ENCODE measurements around the gene POLR2F. TPM values are rescaled to one million over a fixed set of nuclear protein-coding genes. Genes with fewer than 3 reads are reported as not detected.
A peak's percentile ranks its signal among the peaks of the same experiment; 100 is the strongest.

The POLR2F gene
- total and polyA plus RNA-seq, 12 donors: 39.7 to 205 (median 88.6) TPM

DNA sequence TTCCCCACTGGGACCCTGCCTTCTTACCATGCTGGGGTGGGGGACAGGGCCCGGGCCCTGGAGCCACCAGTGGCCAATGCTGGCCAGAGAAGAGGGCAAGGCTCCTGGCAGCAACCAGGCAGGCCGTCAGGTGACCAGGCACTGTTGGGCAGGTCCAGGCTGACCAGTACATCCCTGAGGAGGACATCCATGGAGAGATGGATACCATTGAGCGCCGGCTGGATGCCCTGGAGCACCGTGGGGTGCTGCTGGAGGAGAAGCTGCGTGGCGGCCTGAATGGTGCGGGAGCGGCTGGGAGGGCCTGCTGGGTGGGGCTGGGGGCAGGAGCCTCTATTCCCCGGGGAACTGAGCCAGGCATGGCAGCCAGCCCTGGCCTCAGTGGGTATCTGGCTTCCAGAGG, 21.1 kb upstream of the POLR2F start:
- no peak for DNase-seq
- Histone ChIP-seq H3K4me3 (no peak overlapping the region), H3K27me3 (no peaks in the 10 kb centered on the region), H3K4me1 (replicated peaks in 1 of 2) (peaks cover 10 to 12% of the 10 kb centered on the region in 2 donors), H3K9me3 (replicated peaks in 1 of 3) (no peaks in the 10 kb centered on the region), H3K27ac (no peak overlapping the region), H3K36me3 (replicated peaks in 1 of 2) (peaks cover 0 to 27% of the 10 kb centered on the region in 2 donors)
- no peak for TF ChIP-seq POLR2A (IDR thresholded peaks at IDR 0.05)
- TF ChIP-seq, protein P1, sequence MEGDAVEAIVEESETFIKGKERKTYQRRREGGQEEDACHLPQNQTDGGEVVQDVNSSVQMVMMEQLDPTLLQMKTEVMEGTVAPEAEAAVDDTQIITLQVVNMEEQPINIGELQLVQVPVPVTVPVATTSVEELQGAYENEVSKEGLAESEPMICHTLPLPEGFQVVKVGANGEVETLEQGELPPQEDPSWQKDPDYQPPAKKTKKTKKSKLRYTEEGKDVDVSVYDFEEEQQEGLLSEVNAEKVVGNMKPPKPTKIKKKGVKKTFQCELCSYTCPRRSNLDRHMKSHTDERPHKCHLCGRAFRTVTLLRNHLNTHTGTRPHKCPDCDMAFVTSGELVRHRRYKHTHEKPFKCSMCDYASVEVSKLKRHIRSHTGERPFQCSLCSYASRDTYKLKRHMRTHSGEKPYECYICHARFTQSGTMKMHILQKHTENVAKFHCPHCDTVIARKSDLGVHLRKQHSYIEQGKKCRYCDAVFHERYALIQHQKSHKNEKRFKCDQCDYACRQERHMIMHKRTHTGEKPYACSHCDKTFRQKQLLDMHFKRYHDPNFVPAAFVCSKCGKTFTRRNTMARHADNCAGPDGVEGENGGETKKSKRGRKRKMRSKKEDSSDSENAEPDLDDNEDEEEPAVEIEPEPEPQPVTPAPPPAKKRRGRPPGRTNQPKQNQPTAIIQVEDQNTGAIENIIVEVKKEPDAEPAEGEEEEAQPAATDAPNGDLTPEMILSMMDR (IDR thresholded peaks at IDR 0.05): no peak
- 85 to 95% (median 94%) methylated on average over 5 to 10 of the region's 10 CpGs; no CpG with 5 or more reads in 1 of the 4 donors for WGBS, 4 donors
- intact Hi-C loops (cut with DNase I): loop anchor here in 1 of 2 donors (10.0 kb wide), 1 partner anchor 118 kb away; no protein-coding TSS in a partner anchor

DNA sequence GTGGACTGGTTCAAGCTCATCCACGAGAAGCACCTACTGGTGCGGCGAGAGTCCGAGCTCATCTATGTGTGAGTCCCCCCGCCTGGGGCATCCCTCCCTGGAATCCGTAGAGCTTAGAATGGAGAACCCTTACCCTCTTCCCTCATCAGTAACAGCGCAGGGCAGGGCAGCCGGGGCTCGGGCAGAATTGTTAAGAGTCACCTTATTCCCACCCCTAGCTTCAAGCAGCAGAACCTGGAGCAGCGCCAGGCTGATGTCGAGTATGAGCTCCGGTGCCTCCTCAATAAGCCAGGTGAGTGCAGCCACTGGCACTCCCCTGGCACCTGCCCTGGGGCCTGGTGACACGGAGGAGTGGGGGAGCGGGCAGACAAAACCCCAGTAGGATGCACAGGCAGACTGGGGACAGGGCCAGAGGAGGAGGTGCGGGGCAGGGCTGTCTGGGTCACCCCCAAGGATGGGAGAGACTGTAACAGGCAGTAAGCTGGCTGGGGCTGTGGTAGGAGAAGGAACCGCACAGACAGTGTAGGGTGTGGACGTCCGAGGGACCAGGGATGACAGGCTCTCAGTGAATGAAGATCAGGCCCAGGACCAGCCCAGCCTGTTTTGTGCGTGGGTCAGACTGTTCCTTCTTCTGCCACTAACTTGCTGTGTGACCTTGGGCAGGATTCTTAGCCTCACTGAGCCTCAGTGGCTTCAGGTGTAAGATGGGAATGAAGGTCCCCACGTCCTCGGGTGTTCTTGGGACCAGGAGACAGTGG, 20.5 kb upstream of the POLR2F start:
- H3K27me3 ChIP-seq: no peaks in the 10 kb centered on the region
- peaks cover 10 to 12% of the 10 kb centered on the region in 2 donors for H3K4me1 ChIP-seq (replicated peaks in 1 of 2)
- intact Hi-C loops (cut with DNase I): loop anchor here in 1 of 2 donors (10.0 kb wide), 1 partner anchor 118 kb away; no protein-coding TSS in a partner anchor
- peaks cover 0 to 29% of the 10 kb centered on the region in 2 donors for H3K36me3 ChIP-seq (replicated peaks in 1 of 2)
- peak overlapping the region in 4 of 5 donors; percentile 30 to 80 (median 51) for H3K27ac ChIP-seq
- TF ChIP-seq, protein P1 (IDR thresholded peaks at IDR 0.05): no peak
- TF ChIP-seq POLR2A (IDR thresholded peaks at IDR 0.05): no peak
- WGBS, 4 donors: 56 to 88% (median 79%) methylated on average over 6 to 21 of the region's 21 CpGs
- H3K4me3 ChIP-seq: no peak overlapping the region
- no peaks in the 10 kb centered on the region for H3K9me3 ChIP-seq (replicated peaks in 1 of 3)
- DNase-seq: peak in 4 of 7 donors; percentile 28 to 39 (median 36)

DNA sequence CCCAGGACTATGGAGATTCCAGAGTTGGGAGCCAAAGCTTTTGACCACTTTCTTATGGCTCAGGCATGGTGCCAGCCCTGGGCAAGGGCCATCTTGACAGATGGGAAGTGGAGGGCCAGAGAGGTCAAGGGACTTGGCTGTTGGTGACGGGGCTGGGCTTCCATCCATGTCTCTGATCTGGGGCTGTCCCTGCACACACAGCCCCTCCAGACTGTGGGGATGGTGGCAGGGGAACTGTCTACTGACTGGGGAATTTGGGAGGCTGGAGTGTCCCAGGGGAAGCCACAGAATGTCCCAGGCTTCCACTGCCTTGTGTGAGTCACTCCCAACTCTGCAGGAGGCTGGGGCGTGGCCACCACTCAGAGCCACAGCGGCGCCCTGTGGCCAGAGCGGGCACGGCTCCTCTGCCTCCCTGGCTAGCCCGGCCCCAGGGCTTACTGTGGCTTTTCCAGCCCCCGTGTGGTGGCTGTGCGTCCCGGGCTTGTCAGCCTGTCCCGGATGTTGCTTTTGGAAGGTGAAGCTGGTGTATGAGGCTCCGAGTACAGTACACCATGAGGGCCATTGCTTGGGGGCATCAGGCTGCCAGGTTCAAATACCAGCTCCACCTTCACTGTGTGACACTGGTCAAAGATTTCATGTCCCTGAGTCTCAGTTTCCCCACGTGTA, 19.7 kb upstream of the POLR2F start:
- peak; percentile 90 to 96 (median 94) for DNase-seq
- H3K27me3 ChIP-seq: no peaks in the 10 kb centered on the region
- no peak overlapping the region for H3K4me3 ChIP-seq
- peaks cover 10 to 12% of the 10 kb centered on the region in 2 donors for H3K4me1 ChIP-seq (replicated peaks in 1 of 2)
- WGBS, 4 donors: 0 to 31% (median 4%) methylated on average over 2 to 13 of the region's 13 CpGs
- no peaks in the 10 kb centered on the region for H3K9me3 ChIP-seq (replicated peaks in 1 of 3)
- intact Hi-C loops (cut with DNase I): loop anchor here in 1 of 2 donors (10.0 kb wide), 1 partner anchor 119 kb away; no protein-coding TSS in a partner anchor
- H3K27ac ChIP-seq: peak overlapping the region in 4 of 5 donors; percentile 30 to 80 (median 51)
- no peak for TF ChIP-seq POLR2A (IDR thresholded peaks at IDR 0.05)
- TF ChIP-seq, protein P1 (IDR thresholded peaks at IDR 0.05): peak; percentile 93 to 98 (median 97)
- H3K36me3 ChIP-seq (replicated peaks in 1 of 2): peaks cover 0 to 25% of the 10 kb centered on the region in 2 donors

DNA sequence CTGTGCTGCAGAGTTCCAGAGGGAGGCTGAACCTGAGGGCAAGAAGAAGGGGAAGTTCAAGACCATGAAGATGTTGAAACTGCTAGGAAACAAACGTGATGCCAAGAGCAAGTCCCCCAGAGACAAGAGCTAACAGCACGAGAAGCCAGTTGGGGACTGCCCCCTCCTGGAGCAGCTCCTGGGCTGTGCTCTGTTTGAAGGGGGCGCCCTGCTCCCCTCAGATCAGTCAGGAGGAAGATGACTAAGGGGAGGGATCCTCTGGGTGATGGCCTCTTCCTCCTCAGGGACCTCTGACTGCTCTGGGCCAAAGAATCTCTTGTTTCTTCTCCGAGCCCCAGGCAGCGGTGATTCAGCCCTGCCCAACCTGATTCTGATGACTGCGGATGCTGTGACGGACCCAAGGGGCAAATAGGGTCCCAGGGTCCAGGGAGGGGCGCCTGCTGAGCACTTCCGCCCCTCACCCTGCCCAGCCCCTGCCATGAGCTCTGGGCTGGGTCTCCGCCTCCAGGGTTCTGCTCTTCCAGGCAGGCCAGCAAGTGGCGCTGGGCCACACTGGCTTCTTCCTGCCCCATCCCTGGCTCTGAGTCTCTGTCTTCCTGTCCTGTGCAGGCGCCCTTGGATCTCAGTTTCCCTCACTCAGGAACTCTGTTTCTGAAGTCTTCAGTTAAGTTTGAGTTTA, 12.7 kb upstream of the POLR2F start:
- 78 to 84% (median 82%) methylated on average over 6 to 12 of the region's 12 CpGs for WGBS, 4 donors
- peaks cover 0 to 47% of the 10 kb centered on the region in 2 donors for H3K36me3 ChIP-seq (replicated peaks in 1 of 2)
- no peaks in the 10 kb centered on the region for H3K27me3 ChIP-seq
- DNase-seq: no peak
- H3K9me3 ChIP-seq (replicated peaks in 1 of 3): no peaks in the 10 kb centered on the region
- no peaks in the 10 kb centered on the region for H3K4me1 ChIP-seq (replicated peaks in 1 of 2)
- no peak overlapping the region for H3K27ac ChIP-seq
- TF ChIP-seq, protein P1 (IDR thresholded peaks at IDR 0.05): no peak
- no peak for TF ChIP-seq POLR2A (IDR thresholded peaks at IDR 0.05)
- intact Hi-C loops (cut with DNase I): no loop called here
- H3K4me3 ChIP-seq: no peak overlapping the region
